NCI-H774 (cell line): ENCODE data around the gene BCKDHB.
"Not testable (repeated sequence)": the region's sequence is repeated elsewhere in the genome, so short reads cannot be mapped to it uniquely, and the experiment has no call there.

Experiments used
- DNase-seq: peaks from one replicate; lab custom pipeline; 2025; lab: John Stamatoyannopoulos, UW

Gene BCKDHB

GRCh38 chr6:80106418-80107235 lies at the start of gene BCKDHB:
BCKDHB (plus strand) TSS chr6:80106671; CDS start chr6:80106694, 23 bp downstream.
- peak; percentile 100 for DNase-seq

DNA sequence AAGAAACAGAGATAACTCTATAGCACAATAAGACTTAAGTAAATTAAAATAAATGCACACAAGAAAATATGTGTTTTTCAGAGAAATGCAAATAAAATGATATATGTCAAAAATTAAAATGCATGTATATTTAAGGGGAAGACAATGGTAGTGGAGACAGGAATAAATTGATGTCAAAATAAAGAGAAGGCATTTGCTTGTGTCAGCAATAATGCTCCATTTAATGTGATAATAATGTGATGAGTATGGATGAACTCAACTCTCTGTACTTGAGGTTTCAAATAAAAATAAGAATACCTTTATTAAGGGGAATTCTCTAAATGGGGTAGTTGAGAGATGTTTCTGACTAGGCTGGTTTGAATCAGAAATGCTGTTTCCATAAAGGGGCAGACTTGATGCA lies 45.7 kb upstream of the BCKDHB start:
- DNase-seq = no peak

DNA sequence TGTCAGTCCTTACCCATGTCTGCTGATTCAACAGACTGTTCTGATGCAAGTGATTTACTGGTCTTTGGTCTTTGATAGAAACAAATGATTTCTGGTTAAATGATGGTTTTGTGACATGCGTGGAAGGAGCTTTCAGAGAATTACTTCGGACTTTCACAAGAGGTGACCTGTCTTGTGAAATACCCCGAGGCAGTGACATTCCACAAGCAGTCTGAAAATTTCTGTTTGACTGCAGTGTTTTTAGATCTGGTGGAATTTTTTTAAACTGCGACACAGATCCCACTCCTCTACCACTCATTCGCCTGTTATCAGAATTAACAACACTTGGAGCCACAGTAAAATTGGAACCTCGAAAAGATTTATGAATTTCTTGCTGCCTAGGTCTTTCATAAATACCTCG lies 38.3 kb upstream of the BCKDHB start:
- DNase-seq = not testable (repeated sequence)

- DNase-seq = not testable (repeated sequence)
Observed at GRCh38 chr6:80070431-80070830, 36.0 kb upstream of the BCKDHB start.

DNA sequence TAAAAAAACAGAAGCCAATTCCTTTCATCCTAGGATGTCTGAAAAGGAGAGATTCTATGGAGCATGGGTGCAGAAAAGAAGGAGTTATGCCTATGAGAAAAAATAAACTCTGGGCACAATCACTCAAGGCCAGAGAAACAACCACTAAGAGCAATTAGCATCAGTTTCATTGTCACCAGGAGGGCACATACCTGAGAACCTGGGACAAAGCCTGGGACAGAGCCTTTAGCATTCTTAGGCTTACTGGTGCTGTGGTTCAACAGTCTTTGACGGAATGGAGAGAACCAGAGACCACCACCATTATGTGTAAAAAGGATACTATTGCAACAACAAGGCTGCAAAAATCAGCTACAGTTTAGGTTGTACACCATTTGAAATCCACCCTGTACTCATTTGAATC lies 29.4 kb upstream of the BCKDHB start:
- DNase-seq = no peak

DNA sequence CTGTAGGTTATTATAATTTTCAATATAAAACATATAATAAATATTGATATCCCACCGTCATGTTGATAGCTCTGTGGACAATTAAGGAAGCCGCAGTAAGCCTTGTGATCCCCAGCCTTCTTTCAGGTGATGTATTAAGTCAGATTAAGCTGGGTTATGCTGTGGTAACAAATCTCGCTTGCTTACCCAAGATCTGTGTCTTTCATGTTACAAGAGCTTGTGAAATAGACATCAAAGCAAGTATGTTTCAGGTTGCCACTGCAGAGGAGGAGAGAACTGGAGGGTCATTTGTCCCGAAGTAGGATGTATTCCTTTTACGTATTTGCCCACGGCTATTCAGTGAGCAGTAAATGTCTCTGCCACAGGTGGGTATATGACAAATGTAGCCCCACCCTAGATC lies 17.8 kb upstream of the BCKDHB start:
- no peak for DNase-seq

DNA sequence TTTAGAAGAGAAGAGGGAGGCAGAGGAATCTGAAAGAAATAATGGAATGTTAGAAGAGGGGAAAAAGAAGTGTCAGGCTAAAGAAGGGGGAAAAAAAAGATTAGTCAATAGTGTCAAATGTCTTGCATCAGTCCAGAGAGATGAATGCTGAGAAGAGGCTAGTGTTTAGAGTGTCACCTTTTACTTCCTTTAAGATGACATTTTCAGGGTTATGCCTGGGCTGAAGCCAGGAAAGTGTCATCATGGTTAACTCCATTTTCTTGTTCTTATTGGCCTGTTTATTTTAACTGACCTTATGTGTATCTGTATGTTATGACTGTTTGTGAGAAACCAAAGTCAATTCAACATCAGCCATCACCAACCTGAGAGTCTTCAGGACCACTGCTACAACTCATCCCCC lies 15.0 kb upstream of the BCKDHB start:
- no peak for DNase-seq

- peak; percentile 45 for DNase-seq
Observed at GRCh38 chr6:80094017-80094416, 12.5 kb upstream of the BCKDHB start.

DNA sequence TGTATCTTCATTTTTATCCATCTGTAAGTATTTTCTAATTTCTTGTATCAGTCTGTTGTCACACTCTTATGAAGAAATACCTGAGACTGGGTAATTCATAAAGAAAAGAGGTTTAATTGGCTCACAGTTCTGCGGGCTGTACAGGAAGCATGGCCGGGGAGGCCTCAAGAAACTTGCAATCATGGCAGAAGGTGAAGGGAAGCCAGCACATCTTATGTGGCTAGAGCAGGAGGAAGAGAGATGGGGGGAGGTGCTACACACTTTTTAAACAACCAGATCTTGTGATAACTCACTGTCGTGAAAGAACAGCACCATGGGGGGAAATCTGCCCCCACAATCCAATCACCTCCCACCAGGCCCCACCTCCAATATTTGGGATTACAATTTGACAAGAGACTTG lies 10.9 kb upstream of the BCKDHB start:
- no peak for DNase-seq

- no peak for DNase-seq
Observed at GRCh38 chr6:80098392-80098791, 8.1 kb upstream of the BCKDHB start.

DNA sequence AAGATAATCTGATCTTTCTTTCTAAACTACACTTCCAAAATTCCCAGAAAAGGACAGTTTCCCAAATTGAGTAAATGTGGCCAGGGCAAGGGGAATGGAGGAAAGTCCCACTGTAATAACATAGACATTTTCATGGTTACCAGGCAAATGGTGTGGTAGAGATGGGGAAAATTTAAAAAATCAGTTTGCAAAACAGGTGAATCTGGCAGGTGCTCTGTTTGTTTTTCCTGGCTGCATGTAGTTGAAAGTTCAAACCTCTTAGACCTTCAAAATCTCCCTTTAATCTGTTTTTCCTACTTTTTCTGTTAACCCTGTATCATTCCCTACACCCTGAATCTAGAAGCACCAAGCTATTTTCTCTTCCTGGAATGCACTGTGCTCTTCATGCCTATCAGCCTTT lies 2.0 kb upstream of the BCKDHB start:
- no peak for DNase-seq

GRCh38 chr6:80105972-80106417 lies 476 bp upstream of the BCKDHB start:
- DNase-seq = no peak

DNA sequence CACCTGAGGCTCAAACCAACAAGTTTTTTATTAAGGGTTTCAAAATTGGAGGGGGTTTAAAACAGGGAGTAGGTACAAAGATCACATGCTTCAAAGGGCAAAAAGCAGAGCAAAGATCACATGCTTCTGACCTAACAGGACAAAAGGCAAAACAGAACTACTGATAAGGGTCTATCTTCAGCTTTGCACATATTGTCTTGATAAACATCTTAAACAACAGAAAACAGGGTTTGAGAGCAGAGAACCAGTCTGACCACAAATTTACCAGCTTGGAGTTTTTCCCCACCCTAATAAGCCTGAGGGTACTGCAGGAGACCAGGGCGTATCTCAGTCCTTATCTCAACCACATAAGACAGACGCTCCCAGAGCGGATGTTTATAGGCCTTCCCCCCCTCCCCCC lies 16.1 kb downstream of the BCKDHB start:
- DNase-seq = not testable (repeated sequence)

DNA sequence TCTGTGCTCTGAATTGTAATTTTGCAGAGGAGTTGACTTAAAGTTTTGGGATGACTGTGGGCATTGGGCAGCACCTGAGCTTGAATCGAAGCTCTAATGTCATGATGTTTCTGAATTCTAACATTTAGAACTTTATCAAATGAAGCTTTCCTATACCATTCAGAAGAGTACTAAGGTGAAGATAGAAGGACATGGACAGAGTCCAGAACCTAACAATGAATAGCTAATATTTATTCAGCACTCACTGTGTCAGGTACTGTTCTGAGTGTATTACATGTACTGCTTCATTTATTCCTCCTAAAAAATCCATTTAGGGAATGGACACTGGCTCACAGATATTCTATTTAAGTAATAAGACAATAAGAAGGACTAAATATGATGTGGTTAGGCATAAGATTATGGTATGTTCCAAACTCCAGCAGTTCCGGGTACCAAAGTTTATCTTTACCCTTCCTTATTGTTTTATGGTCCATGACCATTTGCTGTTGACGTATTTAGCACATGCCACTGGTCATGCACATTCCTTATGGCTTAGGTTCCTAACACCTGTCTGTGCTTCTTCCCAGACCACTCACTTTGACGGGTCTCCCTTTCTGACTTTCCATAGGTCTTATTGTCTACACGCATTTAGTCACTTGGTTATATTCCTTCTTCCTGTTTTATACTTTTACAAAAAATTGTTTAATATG lies 20.3 kb downstream of the BCKDHB start:
- DNase-seq = no peak

GRCh38 chr6:80129485-80129884 lies 23.0 kb downstream of the BCKDHB start:
- no peak for DNase-seq

DNA sequence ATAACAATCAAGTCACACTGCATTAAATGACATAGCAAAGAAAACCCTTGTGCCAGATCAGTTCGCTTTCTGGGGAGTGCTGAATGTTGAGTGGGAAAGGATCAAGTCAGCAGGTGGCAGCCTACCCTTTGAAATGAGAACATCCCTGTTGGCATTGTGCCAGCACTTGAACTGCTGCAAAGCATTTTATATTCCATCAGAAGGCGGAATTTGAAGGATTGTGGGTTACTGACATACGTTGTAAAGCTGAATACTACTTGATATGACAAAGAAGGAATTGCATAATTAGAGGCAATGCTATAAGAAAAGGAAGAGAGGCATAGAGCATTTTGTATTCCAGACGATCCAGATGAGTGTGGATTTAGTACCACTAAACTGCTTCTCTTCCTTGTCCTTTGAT lies 26.5 kb downstream of the BCKDHB start:
- DNase-seq = peak; percentile 68

GRCh38 chr6:80134065-80134464 lies 27.6 kb downstream of the BCKDHB start:
- DNase-seq = no peak

GRCh38 chr6:80142586-80142985 lies 36.1 kb downstream of the BCKDHB start:
- DNase-seq = no peak

GRCh38 chr6:80143419-80143937 lies 37.0 kb downstream of the BCKDHB start:
- DNase-seq = no peak

DNA sequence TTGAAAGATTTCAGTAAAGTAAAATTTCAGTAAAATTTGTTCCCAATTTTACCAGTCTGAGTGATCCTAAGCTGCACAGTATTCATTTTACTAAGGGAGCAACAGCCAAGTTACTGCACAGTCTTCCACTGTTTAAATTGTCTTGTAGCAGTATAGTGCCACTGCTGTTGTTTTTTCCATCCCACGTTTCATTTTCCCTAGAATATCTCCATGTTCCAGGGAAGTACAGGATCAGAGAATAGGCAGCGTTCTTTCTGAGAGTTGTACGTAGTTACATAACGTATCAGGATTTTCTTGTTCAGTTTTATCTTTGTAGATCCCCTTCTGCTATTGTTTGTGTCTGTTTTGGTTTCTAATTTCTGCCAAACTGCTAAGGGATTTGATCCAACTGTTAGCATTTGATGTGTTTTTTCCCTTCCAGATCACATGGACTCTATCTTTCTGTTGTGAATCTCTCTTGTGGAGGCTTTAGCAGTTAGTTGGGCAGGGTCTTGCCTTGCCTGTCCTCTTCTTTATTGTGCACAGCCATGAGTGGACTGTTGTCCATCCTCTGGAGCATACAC lies 38.4 kb downstream of the BCKDHB start:
- no peak for DNase-seq

GRCh38 chr6:80145509-80145908 lies 39.0 kb downstream of the BCKDHB start:
- no peak for DNase-seq

DNA sequence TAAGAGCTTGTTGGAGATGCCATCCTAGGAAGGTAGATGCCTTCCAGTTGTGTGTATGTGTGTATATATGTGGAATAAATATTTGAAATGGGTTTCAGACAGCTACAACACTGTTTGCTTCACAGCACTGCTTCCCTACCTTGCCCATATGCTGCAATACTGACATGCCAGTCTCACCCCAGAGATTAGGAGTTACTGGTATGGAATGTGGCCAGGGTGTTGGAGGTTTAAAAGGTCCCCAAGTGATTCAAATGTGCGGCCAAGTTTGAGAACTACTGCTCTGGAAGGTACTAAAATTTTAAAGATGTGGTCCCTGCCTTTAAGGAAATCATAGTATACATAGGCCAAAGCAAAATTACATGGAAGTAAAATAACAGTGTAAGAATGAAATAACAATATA lies 39.5 kb downstream of the BCKDHB start:
- DNase-seq = no peak

GRCh38 chr6:80148220-80148619 lies 41.7 kb downstream of the BCKDHB start:
- no peak for DNase-seq
